Measurements from ENCODE around the gene ZSCAN18.

DNA sequence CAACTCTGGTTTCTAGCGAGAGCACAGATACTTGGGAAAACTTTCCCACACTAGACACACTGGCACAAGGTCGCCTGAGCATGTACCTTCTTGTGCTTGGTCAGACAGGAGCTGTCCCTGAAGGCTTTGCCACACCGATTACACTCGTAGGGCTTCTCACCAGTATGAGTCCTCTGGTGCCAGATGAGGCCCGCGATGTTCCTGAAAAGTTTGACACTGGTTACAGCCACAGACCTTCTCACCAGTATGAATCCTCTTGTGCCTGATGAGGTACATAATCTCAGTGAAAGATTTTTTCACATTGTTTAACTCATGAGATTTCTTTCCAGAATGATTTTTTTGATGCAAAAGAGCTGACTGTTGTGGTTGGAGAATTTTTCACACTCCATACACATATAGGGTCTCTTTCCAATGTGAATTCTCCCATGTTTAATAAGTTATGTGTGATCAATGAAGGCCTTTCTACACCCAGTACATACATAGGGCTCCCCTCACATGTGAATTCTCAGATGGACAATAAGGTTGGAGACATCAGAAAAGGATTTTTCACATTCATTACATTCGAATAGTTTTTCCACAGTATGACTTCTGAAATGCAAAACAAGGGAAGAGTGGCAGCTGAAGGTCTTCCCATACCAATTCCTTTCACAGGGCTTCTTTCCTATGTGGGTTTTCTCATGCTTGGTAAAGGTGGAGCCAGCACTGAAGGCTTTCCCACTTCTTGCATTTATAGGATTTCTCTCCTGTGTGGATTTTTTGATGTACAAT lies 9.9 kb upstream of the ZSCAN18 start:
- TF ChIP-seq, protein P1, sequence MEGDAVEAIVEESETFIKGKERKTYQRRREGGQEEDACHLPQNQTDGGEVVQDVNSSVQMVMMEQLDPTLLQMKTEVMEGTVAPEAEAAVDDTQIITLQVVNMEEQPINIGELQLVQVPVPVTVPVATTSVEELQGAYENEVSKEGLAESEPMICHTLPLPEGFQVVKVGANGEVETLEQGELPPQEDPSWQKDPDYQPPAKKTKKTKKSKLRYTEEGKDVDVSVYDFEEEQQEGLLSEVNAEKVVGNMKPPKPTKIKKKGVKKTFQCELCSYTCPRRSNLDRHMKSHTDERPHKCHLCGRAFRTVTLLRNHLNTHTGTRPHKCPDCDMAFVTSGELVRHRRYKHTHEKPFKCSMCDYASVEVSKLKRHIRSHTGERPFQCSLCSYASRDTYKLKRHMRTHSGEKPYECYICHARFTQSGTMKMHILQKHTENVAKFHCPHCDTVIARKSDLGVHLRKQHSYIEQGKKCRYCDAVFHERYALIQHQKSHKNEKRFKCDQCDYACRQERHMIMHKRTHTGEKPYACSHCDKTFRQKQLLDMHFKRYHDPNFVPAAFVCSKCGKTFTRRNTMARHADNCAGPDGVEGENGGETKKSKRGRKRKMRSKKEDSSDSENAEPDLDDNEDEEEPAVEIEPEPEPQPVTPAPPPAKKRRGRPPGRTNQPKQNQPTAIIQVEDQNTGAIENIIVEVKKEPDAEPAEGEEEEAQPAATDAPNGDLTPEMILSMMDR (IDR thresholded peaks at IDR 0.05): no peak
- no peak for TF ChIP-seq POLR2A (IDR thresholded peaks at IDR 0.05)
